ENCODE measurements around the gene TPSD1.

GRCh38 chr16:1287982-1288670 lies 32.3 kb downstream of the TPSD1 start:
- TF ChIP-seq, protein P1, sequence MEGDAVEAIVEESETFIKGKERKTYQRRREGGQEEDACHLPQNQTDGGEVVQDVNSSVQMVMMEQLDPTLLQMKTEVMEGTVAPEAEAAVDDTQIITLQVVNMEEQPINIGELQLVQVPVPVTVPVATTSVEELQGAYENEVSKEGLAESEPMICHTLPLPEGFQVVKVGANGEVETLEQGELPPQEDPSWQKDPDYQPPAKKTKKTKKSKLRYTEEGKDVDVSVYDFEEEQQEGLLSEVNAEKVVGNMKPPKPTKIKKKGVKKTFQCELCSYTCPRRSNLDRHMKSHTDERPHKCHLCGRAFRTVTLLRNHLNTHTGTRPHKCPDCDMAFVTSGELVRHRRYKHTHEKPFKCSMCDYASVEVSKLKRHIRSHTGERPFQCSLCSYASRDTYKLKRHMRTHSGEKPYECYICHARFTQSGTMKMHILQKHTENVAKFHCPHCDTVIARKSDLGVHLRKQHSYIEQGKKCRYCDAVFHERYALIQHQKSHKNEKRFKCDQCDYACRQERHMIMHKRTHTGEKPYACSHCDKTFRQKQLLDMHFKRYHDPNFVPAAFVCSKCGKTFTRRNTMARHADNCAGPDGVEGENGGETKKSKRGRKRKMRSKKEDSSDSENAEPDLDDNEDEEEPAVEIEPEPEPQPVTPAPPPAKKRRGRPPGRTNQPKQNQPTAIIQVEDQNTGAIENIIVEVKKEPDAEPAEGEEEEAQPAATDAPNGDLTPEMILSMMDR (IDR thresholded peaks at IDR 0.05): no peak
- TF ChIP-seq EZH2 (IDR thresholded peaks at IDR 0.05; ENCODE audit: borderline replicate concordance, insufficient read depth, low read depth, low read length, poor library complexity, severe bottlenecking): no peak
